ENCODE measurements around the gene CEBPG.

CEBPG gene

DNA sequence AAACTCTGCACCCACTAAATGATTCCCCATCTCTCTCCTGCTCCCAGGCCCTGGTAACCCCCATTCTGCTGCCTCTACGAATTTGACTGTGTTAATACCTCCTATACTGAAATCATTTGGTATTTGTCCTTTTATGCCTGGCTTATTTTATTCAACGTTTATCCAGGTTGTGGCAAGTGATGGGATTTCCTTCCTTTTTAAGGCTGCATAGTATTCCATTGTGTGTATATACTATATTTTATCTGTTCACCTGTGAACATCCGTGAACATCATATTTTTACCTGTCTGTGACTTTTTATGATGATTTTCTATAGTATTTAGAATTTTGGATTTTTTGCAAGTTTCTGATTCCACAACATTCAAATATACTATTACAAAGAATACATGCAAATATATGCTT lies 13.9 kb upstream of the CEBPG start:
- TF ChIP-seq, protein P1, sequence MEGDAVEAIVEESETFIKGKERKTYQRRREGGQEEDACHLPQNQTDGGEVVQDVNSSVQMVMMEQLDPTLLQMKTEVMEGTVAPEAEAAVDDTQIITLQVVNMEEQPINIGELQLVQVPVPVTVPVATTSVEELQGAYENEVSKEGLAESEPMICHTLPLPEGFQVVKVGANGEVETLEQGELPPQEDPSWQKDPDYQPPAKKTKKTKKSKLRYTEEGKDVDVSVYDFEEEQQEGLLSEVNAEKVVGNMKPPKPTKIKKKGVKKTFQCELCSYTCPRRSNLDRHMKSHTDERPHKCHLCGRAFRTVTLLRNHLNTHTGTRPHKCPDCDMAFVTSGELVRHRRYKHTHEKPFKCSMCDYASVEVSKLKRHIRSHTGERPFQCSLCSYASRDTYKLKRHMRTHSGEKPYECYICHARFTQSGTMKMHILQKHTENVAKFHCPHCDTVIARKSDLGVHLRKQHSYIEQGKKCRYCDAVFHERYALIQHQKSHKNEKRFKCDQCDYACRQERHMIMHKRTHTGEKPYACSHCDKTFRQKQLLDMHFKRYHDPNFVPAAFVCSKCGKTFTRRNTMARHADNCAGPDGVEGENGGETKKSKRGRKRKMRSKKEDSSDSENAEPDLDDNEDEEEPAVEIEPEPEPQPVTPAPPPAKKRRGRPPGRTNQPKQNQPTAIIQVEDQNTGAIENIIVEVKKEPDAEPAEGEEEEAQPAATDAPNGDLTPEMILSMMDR (IDR thresholded peaks at IDR 0.05; ENCODE audit: low read depth, low read length, missing control alignments), result no peak
- DNase-seq (ENCODE audit: extremely low read depth, low read depth), result no peak
- no peak overlapping the region for H3K4me3 ChIP-seq (replicated peaks; ENCODE audit: low read depth, low read length)

DNA sequence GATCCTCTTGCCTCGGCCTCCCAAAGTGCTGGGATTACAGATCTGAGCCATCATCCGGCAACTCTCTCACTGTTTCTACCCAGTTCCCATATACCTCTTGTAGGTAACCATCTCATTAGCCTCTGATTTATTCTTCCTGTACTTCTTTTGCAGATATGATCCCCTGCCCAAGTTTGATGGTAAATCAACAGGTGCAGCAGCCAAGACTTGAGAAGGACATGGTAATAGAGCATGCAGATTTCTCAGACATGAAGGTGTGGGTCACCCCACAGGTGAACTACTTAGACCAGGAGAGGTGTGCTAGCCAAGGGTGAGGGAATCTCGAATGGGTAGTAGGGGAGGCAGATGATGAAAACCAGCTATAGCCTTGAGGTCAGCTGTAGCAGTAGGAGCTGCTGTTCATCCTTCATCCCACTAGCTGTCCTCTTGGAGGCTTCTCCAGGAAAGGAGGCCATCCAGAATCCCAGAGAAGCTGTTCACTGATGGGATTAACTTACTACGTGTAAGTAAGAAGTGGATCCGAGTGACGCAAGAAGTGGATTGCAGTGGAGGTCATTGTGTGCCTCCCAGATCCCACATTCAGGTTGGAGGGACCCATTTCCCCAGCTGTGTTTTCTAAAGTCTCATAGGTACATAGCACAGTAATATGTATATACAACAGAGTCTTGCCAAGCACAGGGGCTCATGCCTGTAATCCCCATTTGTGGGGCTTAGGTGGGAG lies 10.8 kb upstream of the CEBPG start:
- no peak overlapping the region for H3K4me3 ChIP-seq (replicated peaks; ENCODE audit: low read depth, low read length)
- DNase-seq (ENCODE audit: extremely low read depth, low read depth), result no peak
- TF ChIP-seq, protein P1 (IDR thresholded peaks at IDR 0.05; ENCODE audit: low read depth, low read length, missing control alignments), result no peak

GRCh38 chr19:33363476-33363875 lies 10.0 kb upstream of the CEBPG start:
- no peak for DNase-seq (ENCODE audit: extremely low read depth, low read depth)
- TF ChIP-seq, protein P1 (IDR thresholded peaks at IDR 0.05; ENCODE audit: low read depth, low read length, missing control alignments), result no peak
- no peak overlapping the region for H3K4me3 ChIP-seq (replicated peaks; ENCODE audit: low read depth, low read length)

- TF ChIP-seq, protein P1 (IDR thresholded peaks at IDR 0.05; ENCODE audit: low read depth, low read length, missing control alignments), result no peak
- H3K4me3 ChIP-seq (replicated peaks; ENCODE audit: low read depth, low read length), result no peak overlapping the region
- DNase-seq (ENCODE audit: extremely low read depth, low read depth), result no peak
Measured at GRCh38 chr19:33365691-33366090, 7.8 kb upstream of the CEBPG start.

- no peak for DNase-seq (ENCODE audit: extremely low read depth, low read depth)
- TF ChIP-seq, protein P1 (IDR thresholded peaks at IDR 0.05; ENCODE audit: low read depth, low read length, missing control alignments), result no peak
- H3K4me3 ChIP-seq (replicated peaks; ENCODE audit: low read depth, low read length), result no peak overlapping the region
Measured at GRCh38 chr19:33366127-33366526, 7.4 kb upstream of the CEBPG start.

DNA sequence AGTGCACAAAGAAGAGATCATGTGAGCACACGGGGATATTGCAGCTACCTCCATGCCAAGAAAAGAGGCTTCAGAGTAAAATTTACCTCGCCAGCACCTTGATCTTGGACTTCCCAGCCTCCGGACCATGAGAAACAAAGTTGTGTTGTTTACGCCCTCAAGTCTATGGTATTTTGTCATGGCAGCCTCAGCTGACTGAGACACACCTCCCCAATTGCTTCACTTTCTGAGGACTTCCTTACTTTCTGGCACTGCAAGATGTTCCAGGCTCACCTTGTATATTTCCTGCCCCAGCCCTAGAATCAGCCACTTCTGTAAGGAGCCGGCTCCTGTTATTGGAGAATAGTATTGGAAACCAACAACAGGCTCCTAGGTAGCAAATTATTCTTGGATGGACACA lies 6.6 kb upstream of the CEBPG start:
- no peak for DNase-seq (ENCODE audit: extremely low read depth, low read depth)
- no peak overlapping the region for H3K4me3 ChIP-seq (replicated peaks; ENCODE audit: low read depth, low read length)
- TF ChIP-seq, protein P1 (IDR thresholded peaks at IDR 0.05; ENCODE audit: low read depth, low read length, missing control alignments), result no peak
